WTC11 (cell line): ENCODE data around the gene MAGI3. TPM values are rescaled to one million over a fixed set of nuclear protein-coding genes. Genes with fewer than 3 reads are reported as not detected.

Source experiments
- ATAC-seq: fragments of 200-7000 bp; cut with Tn5 transposase; 2 replicates; pipeline ENCODE4 v1.10.0; 2021; ENCODE audit warnings: mild to moderate bottlenecking, moderate library complexity
- CTCF ChIA-PET: fragments of 300-600 bp; sonication (Branson Sonifier 250); formaldehyde crosslinking; loops from one replicate; lab custom pipeline; 2021; ENCODE audit warnings: antibody characterized with exemption; lab: Charles Lee
- POLR2A ChIA-PET: fragments of 350-600 bp; sonication (Branson Sonifier 250); formaldehyde crosslinking; loops from one replicate; lab custom pipeline; 2021; ENCODE audit warnings: antibody characterized with exemption; lab: Charles Lee
- DNase-seq: peaks from one replicate; pipeline ENCODE4 v3.0.0; 2021; ENCODE audit warnings: low spot score
- H3K27ac Mint-ChIP-seq: 2 replicates; pipeline ENCODE4 v1.8.0; 2021; ENCODE audit warnings: mixed read lengths
- H3K27me3 Mint-ChIP-seq: 2 replicates; pipeline ENCODE4 v1.8.0; 2021; ENCODE audit warnings: low read depth, mild to moderate bottlenecking, moderate library complexity, mixed read lengths
- H3K36me3 Mint-ChIP-seq: 2 replicates; pipeline ENCODE4 v1.8.0; 2021; ENCODE audit warnings: mixed read lengths
- H3K4me1 Mint-ChIP-seq: 2 replicates; pipeline ENCODE4 v1.8.0; 2022; ENCODE audit warnings: mixed read lengths
- H3K4me3 Mint-ChIP-seq: 2 replicates; pipeline ENCODE4 v1.8.0; 2021; ENCODE audit warnings: mild to moderate bottlenecking, moderate library complexity, mixed read lengths
- H3K9me3 Mint-ChIP-seq: 2 replicates; pipeline ENCODE4 v1.8.0; 2021; ENCODE audit warnings: mixed read lengths
- EMX1 ChIP-seq: fragments of 250-450 bp; sonication (Bioruptor Pico); IDR thresholded peaks from 2 replicates; pipeline ENCODE4 v1.8.0; 2021; ENCODE audit warnings: mild to moderate bottlenecking
- GTF2I ChIP-seq: fragments of 250-450 bp; sonication (Bioruptor Pico); conservative IDR thresholded peaks from 2 replicates; pipeline ENCODE4 v1.4.0; 2021; ENCODE audit warnings: mild to moderate bottlenecking
- HMGA2 ChIP-seq: fragments of 250-450 bp; sonication (Bioruptor Pico); IDR thresholded peaks from 2 replicates; pipeline ENCODE4 v1.4.0; 2021; ENCODE audit warnings: mild to moderate bottlenecking, moderate library complexity
- MXD4 ChIP-seq: fragments of 250-450 bp; sonication (Bioruptor Pico); IDR thresholded peaks from 2 replicates; pipeline ENCODE4 v1.8.0; 2021; ENCODE audit warnings: mild to moderate bottlenecking, moderate library complexity, borderline replicate concordance
- RELA ChIP-seq: sonication (generic); formaldehyde crosslinking; IDR thresholded peaks from 2 replicates; pipeline ENCODE4 v1.8.1; 2022; ENCODE audit warnings: missing genetic modification reagents, mild to moderate bottlenecking, borderline replicate concordance
- RORB ChIP-seq: fragments of 250-450 bp; sonication (Bioruptor Pico); IDR thresholded peaks from 2 replicates; pipeline ENCODE4 v1.9.0; 2021; ENCODE audit warnings: mild to moderate bottlenecking
- SMAD4 ChIP-seq: sonication (generic); formaldehyde crosslinking; IDR thresholded peaks from 2 replicates; pipeline ENCODE4 v1.8.0; 2022; ENCODE audit warnings: mild to moderate bottlenecking, missing genetic modification reagents
- SP1 ChIP-seq: sonication (generic); formaldehyde crosslinking; conservative IDR thresholded peaks from 2 replicates; pipeline ENCODE4 v1.8.1; 2022; ENCODE audit warnings: missing genetic modification reagents
- ZBTB21 ChIP-seq: sonication (generic); formaldehyde crosslinking; IDR thresholded peaks from 2 replicates; pipeline ENCODE4 v1.8.1; 2023; ENCODE audit warnings: mild to moderate bottlenecking, missing genetic modification reagents, borderline replicate concordance
- ZNF121 ChIP-seq: sonication (generic); formaldehyde crosslinking; IDR thresholded peaks from 2 replicates; pipeline ENCODE4 v1.8.0; 2023; ENCODE audit warnings: missing genetic modification reagents
- ZNF138 ChIP-seq: sonication (generic); formaldehyde crosslinking; conservative IDR thresholded peaks from 2 replicates; pipeline ENCODE4 v1.8.1; 2022; ENCODE audit warnings: mild to moderate bottlenecking, moderate library complexity, missing genetic modification reagents
- ZNF232 ChIP-seq: sonication (generic); formaldehyde crosslinking; IDR thresholded peaks from 2 replicates; pipeline ENCODE4 v1.8.0; 2022; ENCODE audit warnings: mild to moderate bottlenecking, missing genetic modification reagents
- ZNF416 ChIP-seq: fragments of 250-450 bp; sonication (Bioruptor Pico); IDR thresholded peaks from 2 replicates; pipeline ENCODE4 v1.9.0; 2021; ENCODE audit warnings: mild to moderate bottlenecking, inconsistent platforms
- ZNF671 ChIP-seq: fragments of 250-450 bp; sonication (Bioruptor Pico); IDR thresholded peaks from 2 replicates; pipeline ENCODE4 v1.8.0; 2021; ENCODE audit warnings: mild to moderate bottlenecking
- total RNA-seq: library from RNA; stranded (reverse); gene quantifications from 3 replicates; pipeline ENCODE4 v1.2.3, GENCODE V29; 2021
- TF ChIP-seq, protein P1 (sequence below): sonication (generic); formaldehyde crosslinking; IDR thresholded peaks from 2 replicates; pipeline ENCODE4 v1.8.0; 2023; ENCODE audit warnings: missing genetic modification reagents
- TF ChIP-seq, protein P2 (sequence below): fragments of 250-450 bp; sonication (Bioruptor Pico); IDR thresholded peaks from 2 replicates; pipeline ENCODE4 v2.1.2; 2022; ENCODE audit warnings: mild to moderate bottlenecking, moderate library complexity
- TF ChIP-seq, protein P3 (sequence below): sonication (generic); formaldehyde crosslinking; IDR thresholded peaks from 2 replicates; pipeline ENCODE4 v1.8.0; 2022; ENCODE audit warnings: mild to moderate bottlenecking, missing genetic modification reagents
- TF ChIP-seq, protein P4 (sequence below): sonication (generic); formaldehyde crosslinking; IDR thresholded peaks from 2 replicates; pipeline ENCODE4 v1.8.1; 2022; ENCODE audit warnings: low read depth, missing genetic modification reagents, borderline replicate concordance
- TF ChIP-seq, protein P5 (sequence below): sonication (generic); formaldehyde crosslinking; IDR thresholded peaks from 2 replicates; pipeline ENCODE4 v1.8.1; 2023; ENCODE audit warnings: mild to moderate bottlenecking, missing genetic modification reagents
- TF ChIP-seq, protein P6 (sequence below): sonication (generic); formaldehyde crosslinking; IDR thresholded peaks from 2 replicates; pipeline ENCODE4 v1.8.1; 2022; ENCODE audit warnings: mild to moderate bottlenecking, moderate library complexity, missing genetic modification reagents
- TF ChIP-seq, protein P7 (sequence below): fragments of 250-450 bp; sonication (Bioruptor Pico); IDR thresholded peaks from 2 replicates; pipeline ENCODE4 v1.9.0; 2021; ENCODE audit warnings: mild to moderate bottlenecking, borderline replicate concordance

The MAGI3 gene
- total RNA-seq, 1 experiment from 2014 or later: 9.7 TPM

DNA sequence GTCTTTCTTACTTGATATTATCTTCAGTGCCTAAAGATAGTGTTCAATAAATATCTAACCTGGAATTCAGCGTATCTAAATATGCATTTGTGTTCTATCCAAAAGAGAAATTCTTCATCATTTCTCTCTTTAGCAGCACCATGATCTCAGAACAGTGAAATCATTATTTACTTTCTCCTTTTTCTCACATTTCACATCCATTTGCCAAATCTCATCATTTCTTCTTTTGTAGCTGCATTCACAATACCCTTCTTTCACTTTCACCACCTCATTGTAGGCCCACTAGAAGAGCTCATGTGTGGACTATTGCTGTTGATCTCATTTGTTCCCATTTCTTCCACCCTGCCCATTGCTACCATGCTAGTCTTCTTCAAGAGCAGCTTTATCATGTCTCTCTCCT lies 191.0 kb downstream of the MAGI3 start:
- H3K4me3 Mint-ChIP-seq: no peak overlapping the region
- DNase-seq (no peak), ATAC-seq (no peak)
- peaks cover 11% of the 10 kb centered on the region for H3K4me1 Mint-ChIP-seq
- H3K27me3 Mint-ChIP-seq: no peaks in the 10 kb centered on the region
- no peaks in the 10 kb centered on the region for H3K36me3 Mint-ChIP-seq
- H3K9me3 Mint-ChIP-seq: no peaks in the 10 kb centered on the region
- no peak overlapping the region; the same call in 1 of the 2 replicates for H3K27ac Mint-ChIP-seq
- CTCF ChIA-PET: no interaction called here
- TF ChIP-seq ZNF416 (CRISPR knock-in tag) (no peak), RORB (CRISPR knock-in tag) (no peak), ZBTB21 (CRISPR knock-in tag) (no peak), ZNF138 (CRISPR knock-in tag) (no peak), EMX1 (CRISPR knock-in tag) (no peak), GTF2I (CRISPR knock-in tag) (no peak), ZNF232 (CRISPR knock-in tag) (no peak), ZNF121 (no peak), ZNF671 (CRISPR knock-in tag) (no peak), SMAD4 (CRISPR knock-in tag) (no peak)
- TF ChIP-seq, protein P1, sequence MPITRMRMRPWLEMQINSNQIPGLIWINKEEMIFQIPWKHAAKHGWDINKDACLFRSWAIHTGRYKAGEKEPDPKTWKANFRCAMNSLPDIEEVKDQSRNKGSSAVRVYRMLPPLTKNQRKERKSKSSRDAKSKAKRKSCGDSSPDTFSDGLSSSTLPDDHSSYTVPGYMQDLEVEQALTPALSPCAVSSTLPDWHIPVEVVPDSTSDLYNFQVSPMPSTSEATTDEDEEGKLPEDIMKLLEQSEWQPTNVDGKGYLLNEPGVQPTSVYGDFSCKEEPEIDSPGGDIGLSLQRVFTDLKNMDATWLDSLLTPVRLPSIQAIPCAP: no peak
- TF ChIP-seq, protein P2, sequence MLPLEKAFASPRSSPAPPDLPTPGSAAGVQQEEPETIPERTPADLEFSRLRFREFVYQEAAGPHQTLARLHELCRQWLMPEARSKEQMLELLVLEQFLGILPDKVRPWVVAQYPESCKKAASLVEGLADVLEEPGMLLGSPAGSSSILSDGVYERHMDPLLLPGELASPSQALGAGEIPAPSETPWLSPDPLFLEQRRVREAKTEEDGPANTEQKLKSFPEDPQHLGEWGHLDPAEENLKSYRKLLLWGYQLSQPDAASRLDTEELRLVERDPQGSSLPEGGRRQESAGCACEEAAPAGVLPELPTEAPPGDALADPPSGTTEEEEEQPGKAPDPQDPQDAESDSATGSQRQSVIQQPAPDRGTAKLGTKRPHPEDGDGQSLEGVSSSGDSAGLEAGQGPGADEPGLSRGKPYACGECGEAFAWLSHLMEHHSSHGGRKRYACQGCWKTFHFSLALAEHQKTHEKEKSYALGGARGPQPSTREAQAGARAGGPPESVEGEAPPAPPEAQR (CRISPR knock-in tag): no peak
- TF ChIP-seq, protein P3, sequence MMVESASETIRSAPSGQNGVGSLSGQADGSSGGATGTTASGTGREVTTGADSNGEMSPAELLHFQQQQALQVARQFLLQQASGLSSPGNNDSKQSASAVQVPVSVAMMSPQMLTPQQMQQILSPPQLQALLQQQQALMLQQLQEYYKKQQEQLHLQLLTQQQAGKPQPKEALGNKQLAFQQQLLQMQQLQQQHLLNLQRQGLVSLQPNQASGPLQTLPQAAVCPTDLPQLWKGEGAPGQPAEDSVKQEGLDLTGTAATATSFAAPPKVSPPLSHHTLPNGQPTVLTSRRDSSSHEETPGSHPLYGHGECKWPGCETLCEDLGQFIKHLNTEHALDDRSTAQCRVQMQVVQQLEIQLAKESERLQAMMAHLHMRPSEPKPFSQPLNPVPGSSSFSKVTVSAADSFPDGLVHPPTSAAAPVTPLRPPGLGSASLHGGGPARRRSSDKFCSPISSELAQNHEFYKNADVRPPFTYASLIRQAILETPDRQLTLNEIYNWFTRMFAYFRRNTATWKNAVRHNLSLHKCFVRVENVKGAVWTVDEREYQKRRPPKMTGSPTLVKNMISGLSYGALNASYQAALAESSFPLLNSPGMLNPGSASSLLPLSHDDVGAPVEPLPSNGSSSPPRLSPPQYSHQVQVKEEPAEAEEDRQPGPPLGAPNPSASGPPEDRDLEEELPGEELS: no peak
- TF ChIP-seq, protein P4, sequence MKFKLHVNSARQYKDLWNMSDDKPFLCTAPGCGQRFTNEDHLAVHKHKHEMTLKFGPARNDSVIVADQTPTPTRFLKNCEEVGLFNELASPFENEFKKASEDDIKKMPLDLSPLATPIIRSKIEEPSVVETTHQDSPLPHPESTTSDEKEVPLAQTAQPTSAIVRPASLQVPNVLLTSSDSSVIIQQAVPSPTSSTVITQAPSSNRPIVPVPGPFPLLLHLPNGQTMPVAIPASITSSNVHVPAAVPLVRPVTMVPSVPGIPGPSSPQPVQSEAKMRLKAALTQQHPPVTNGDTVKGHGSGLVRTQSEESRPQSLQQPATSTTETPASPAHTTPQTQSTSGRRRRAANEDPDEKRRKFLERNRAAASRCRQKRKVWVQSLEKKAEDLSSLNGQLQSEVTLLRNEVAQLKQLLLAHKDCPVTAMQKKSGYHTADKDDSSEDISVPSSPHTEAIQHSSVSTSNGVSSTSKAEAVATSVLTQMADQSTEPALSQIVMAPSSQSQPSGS (CRISPR knock-in tag): no peak
- TF ChIP-seq, protein P5, sequence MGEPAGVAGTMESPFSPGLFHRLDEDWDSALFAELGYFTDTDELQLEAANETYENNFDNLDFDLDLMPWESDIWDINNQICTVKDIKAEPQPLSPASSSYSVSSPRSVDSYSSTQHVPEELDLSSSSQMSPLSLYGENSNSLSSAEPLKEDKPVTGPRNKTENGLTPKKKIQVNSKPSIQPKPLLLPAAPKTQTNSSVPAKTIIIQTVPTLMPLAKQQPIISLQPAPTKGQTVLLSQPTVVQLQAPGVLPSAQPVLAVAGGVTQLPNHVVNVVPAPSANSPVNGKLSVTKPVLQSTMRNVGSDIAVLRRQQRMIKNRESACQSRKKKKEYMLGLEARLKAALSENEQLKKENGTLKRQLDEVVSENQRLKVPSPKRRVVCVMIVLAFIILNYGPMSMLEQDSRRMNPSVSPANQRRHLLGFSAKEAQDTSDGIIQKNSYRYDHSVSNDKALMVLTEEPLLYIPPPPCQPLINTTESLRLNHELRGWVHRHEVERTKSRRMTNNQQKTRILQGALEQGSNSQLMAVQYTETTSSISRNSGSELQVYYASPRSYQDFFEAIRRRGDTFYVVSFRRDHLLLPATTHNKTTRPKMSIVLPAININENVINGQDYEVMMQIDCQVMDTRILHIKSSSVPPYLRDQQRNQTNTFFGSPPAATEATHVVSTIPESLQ (CRISPR knock-in tag): no peak
- TF ChIP-seq, protein P6, sequence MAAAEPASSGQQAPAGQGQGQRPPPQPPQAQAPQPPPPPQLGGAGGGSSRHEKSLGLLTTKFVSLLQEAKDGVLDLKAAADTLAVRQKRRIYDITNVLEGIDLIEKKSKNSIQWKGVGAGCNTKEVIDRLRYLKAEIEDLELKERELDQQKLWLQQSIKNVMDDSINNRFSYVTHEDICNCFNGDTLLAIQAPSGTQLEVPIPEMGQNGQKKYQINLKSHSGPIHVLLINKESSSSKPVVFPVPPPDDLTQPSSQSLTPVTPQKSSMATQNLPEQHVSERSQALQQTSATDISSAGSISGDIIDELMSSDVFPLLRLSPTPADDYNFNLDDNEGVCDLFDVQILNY (CRISPR knock-in tag): no peak
- POLR2A ChIA-PET: no interaction called here

DNA sequence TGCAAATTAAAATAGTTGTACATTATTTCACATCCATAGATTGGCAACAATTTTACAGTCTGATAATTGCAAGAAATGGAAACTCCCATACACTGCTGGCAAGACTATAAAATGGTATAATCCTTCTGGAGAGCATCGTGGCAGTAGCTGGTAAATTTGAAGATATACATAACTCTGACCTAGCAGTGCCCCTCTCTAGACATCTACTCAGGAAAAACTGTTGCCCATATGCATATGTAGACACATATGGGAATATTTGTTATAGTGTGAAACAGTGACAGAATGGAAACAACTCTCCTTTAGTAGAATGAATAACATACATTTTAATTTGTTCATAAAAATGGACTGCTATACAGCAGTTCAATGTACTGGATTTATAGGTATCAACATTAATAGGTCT lies 191.8 kb downstream of the MAGI3 start:
- ChIA-PET POLR2A (interaction anchor here (0.5 kb wide), 1 partner anchor 97 kb away, joined by 3 read pairs; no protein-coding TSS in a partner anchor), CTCF (no interaction called here)
- Mint-ChIP-seq H3K27ac (no peak overlapping the region), H3K36me3 (no peaks in the 10 kb centered on the region), H3K9me3 (no peaks in the 10 kb centered on the region), H3K4me1 (peaks cover 11% of the 10 kb centered on the region), H3K4me3 (no peak overlapping the region), H3K27me3 (no peaks in the 10 kb centered on the region)
- no peak for ATAC-seq
- DNase-seq: no peak
- TF ChIP-seq MXD4 (CRISPR knock-in tag): no peak
- no peak for TF ChIP-seq RELA (CRISPR knock-in tag)
- TF ChIP-seq ZNF138 (CRISPR knock-in tag): no peak
- TF ChIP-seq HMGA2 (CRISPR knock-in tag): no peak
- TF ChIP-seq, protein P7, sequence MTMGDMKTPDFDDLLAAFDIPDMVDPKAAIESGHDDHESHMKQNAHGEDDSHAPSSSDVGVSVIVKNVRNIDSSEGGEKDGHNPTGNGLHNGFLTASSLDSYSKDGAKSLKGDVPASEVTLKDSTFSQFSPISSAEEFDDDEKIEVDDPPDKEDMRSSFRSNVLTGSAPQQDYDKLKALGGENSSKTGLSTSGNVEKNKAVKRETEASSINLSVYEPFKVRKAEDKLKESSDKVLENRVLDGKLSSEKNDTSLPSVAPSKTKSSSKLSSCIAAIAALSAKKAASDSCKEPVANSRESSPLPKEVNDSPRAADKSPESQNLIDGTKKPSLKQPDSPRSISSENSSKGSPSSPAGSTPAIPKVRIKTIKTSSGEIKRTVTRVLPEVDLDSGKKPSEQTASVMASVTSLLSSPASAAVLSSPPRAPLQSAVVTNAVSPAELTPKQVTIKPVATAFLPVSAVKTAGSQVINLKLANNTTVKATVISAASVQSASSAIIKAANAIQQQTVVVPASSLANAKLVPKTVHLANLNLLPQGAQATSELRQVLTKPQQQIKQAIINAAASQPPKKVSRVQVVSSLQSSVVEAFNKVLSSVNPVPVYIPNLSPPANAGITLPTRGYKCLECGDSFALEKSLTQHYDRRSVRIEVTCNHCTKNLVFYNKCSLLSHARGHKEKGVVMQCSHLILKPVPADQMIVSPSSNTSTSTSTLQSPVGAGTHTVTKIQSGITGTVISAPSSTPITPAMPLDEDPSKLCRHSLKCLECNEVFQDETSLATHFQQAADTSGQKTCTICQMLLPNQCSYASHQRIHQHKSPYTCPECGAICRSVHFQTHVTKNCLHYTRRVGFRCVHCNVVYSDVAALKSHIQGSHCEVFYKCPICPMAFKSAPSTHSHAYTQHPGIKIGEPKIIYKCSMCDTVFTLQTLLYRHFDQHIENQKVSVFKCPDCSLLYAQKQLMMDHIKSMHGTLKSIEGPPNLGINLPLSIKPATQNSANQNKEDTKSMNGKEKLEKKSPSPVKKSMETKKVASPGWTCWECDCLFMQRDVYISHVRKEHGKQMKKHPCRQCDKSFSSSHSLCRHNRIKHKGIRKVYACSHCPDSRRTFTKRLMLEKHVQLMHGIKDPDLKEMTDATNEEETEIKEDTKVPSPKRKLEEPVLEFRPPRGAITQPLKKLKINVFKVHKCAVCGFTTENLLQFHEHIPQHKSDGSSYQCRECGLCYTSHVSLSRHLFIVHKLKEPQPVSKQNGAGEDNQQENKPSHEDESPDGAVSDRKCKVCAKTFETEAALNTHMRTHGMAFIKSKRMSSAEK: no peak
- no peak for TF ChIP-seq SP1 (CRISPR knock-in tag)
- TF ChIP-seq, protein P1: no peak
- TF ChIP-seq RORB (CRISPR knock-in tag): no peak
